Effector memory CD8-positive, alpha-beta T cell (primary cell): ENCODE data around the gene FAM185A.

ENCODE experiments used
- ATAC-seq: fragments of 150-1000 bp; cut with Tn5 transposase; replicated peaks from 2 replicates; pipeline ENCODE4 v1.10.0; 2021; ENCODE audit warnings: mild to moderate bottlenecking, moderate library complexity
- DNase-seq, 3 experiments: peaks; one replicate each; pipeline ENCODE4 v3.0.0; 2021
- H3K27ac Mint-ChIP-seq, 2 donors: one replicate each; pipeline ENCODE4 v1.8.0; 2022; ENCODE audit warnings: mild to moderate bottlenecking in 2 of 2, mixed read lengths in 2 of 2, moderate library complexity in 2 of 2
- H3K27me3 Mint-ChIP-seq, 2 donors: one replicate each; pipeline ENCODE4 v1.8.0; 2022; ENCODE audit warnings: mixed read lengths in 2 of 2
- H3K36me3 Mint-ChIP-seq: one replicate; pipeline ENCODE4 v1.8.0; 2022; ENCODE audit warnings: mild to moderate bottlenecking, moderate library complexity, mixed read lengths; ENCODE audit not compliant: insufficient read depth
- H3K4me1 Mint-ChIP-seq, 2 donors: one replicate each; pipeline ENCODE4 v1.8.0; 2022; ENCODE audit warnings: low read depth in 2 of 2, mixed read lengths in 2 of 2
- H3K4me3 Mint-ChIP-seq, 2 donors: one replicate each; pipeline ENCODE4 v1.8.0; 2022; ENCODE audit warnings: mild to moderate bottlenecking in 2 of 2, mixed read lengths in 2 of 2, moderate library complexity in 2 of 2
- H3K9me3 Mint-ChIP-seq, 2 donors: one replicate each; pipeline ENCODE4 v1.8.0; 2022; ENCODE audit warnings: mixed read lengths in 2 of 2

Gene FAM185A

GRCh38 chr7:102849079-102849478 lies 100.3 kb downstream of the FAM185A start:
- H3K27ac Mint-ChIP-seq: no peak overlapping the region
- H3K36me3 Mint-ChIP-seq: no peaks in the 10 kb centered on the region
- DNase-seq: no peak
- no peaks in the 10 kb centered on the region for H3K27me3 Mint-ChIP-seq
- H3K9me3 Mint-ChIP-seq: peaks cover 0 to 9% of the 10 kb centered on the region in 2 donors
- ATAC-seq: no peak
- no peak overlapping the region for H3K4me3 Mint-ChIP-seq
- H3K4me1 Mint-ChIP-seq: no peaks in the 10 kb centered on the region

GRCh38 chr7:102849538-102849937 lies 100.7 kb downstream of the FAM185A start:
- no peak overlapping the region for H3K27ac Mint-ChIP-seq
- H3K9me3 Mint-ChIP-seq: peaks cover 0 to 9% of the 10 kb centered on the region in 2 donors
- H3K4me3 Mint-ChIP-seq: no peak overlapping the region
- H3K4me1 Mint-ChIP-seq: no peaks in the 10 kb centered on the region
- DNase-seq (no peak), ATAC-seq (no peak)
- no peaks in the 10 kb centered on the region for H3K27me3 Mint-ChIP-seq
- H3K36me3 Mint-ChIP-seq: no peaks in the 10 kb centered on the region

- Mint-ChIP-seq H3K4me3 (no peak overlapping the region), H3K27me3 (no peaks in the 10 kb centered on the region), H3K4me1 (no peaks in the 10 kb centered on the region), H3K36me3 (no peaks in the 10 kb centered on the region), H3K27ac (no peak overlapping the region), H3K9me3 (peaks cover 0 to 9% of the 10 kb centered on the region in 2 donors)
- ATAC-seq (no peak), DNase-seq (no peak)
Measured at GRCh38 chr7:102856036-102856435, 107.2 kb downstream of the FAM185A start.
